BLaER1 treated with 17β-estradiol and CSF1 and Interleukin-3, amounts not matched to agents 10 nM and 100 nM (cell line): ENCODE data around the gene NEIL3.

Experiments
- H3K27ac ChIP-seq, 11 experiments: shearing (Covaris generic); formaldehyde crosslinking; 2 replicates each; pipeline ENCODE4 v1.8.1; 2022
- H3K27me3 ChIP-seq, 11 experiments: shearing (Covaris generic); formaldehyde crosslinking; 2 replicates each; pipeline ENCODE4 v1.8.1; 2022
- H3K36me3 ChIP-seq, 11 experiments: shearing (Covaris generic); formaldehyde crosslinking; 2 replicates each; pipeline ENCODE4 v1.8.1; 2022
- H3K4me1 ChIP-seq, 10 experiments: shearing (Covaris generic); formaldehyde crosslinking; 2 replicates each; pipeline ENCODE4 v1.8.1; 2022
- H3K4me2 ChIP-seq, 11 experiments: shearing (Covaris generic); formaldehyde crosslinking; 2 replicates each; pipeline ENCODE4 v1.8.1; 2022
- H3K4me3 ChIP-seq, 10 experiments: shearing (Covaris generic); formaldehyde crosslinking; 2 replicates each; pipeline ENCODE4 v1.8.1; 2022
- H3K9ac ChIP-seq, 11 experiments: shearing (Covaris generic); formaldehyde crosslinking; 2 replicates each; pipeline ENCODE4 v1.8.1; 2022
- H3K9me3 ChIP-seq, 11 experiments: shearing (Covaris generic); formaldehyde crosslinking; replicated peaks in 1 of 11; 2 replicates each; pipeline ENCODE4 v1.8.1; 2022
- H4K20me1 ChIP-seq, 11 experiments: shearing (Covaris generic); formaldehyde crosslinking; 2 replicates each; pipeline ENCODE4 v1.8.1; 2022
- Cebpa-rat ChIP-seq, 11 experiments: shearing (Covaris generic); IDR thresholded peaks; 2 replicates each; pipeline ENCODE4 v1.8.1; 2022

Gene NEIL3

GRCh38 chr4:177315767-177316464, 6.2 kb downstream of the NEIL3 start:
- no peak overlapping the region for H3K27ac ChIP-seq
- no peak for TF ChIP-seq Cebpa-rat (IDR thresholded peaks at IDR 0.05)
- H3K4me1 ChIP-seq: peaks cover 0 to 7% (median under 1%) of the 10 kb centered on the region in 10 experiments; a peak in 7 of 20 replicates
- H3K4me3 ChIP-seq: no peak overlapping the region
- no peak overlapping the region for H3K9ac ChIP-seq
- H3K4me2 ChIP-seq: no peak overlapping the region
- peaks cover 0 to 16% (median 0%) of the 10 kb centered on the region in 11 experiments; a peak in 4 of 22 replicates for H3K36me3 ChIP-seq
- H3K27me3 ChIP-seq: no peaks in the 10 kb centered on the region
- peaks cover 0 to 6% (median 0%) of the 10 kb centered on the region in 11 experiments; a peak in 2 of 22 replicates for H3K9me3 ChIP-seq
- no peaks in the 10 kb centered on the region for H4K20me1 ChIP-seq

DNA sequence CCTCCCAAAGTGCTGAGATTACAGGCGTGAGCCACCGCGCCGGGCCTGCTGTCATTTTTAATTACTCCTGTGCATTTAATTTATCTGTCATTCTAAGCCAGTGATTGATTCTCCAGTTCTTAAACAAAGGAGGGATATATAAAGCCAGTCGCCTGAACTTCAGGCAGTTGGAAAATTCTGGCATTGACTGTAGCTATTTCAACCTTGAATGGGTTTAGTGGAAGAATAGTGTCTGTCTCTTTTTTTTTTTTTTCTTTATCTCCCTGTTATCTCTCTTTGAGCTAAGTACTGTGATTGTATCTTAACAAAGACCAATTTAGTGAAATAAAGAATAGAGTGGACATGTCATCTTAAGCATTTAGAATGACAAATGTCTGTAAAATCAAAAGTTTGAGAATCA, 11.0 kb downstream of the NEIL3 start:
- no peaks in the 10 kb centered on the region for H3K9me3 ChIP-seq
- H3K4me1 ChIP-seq: no peaks in the 10 kb centered on the region
- peaks cover 0 to 37% (median 29%) of the 10 kb centered on the region in 11 experiments; a peak in 17 of 22 replicates for H3K36me3 ChIP-seq
- no peak overlapping the region for H3K9ac ChIP-seq
- H3K27ac ChIP-seq: no peak overlapping the region
- H4K20me1 ChIP-seq: no peaks in the 10 kb centered on the region
- no peak overlapping the region for H3K4me3 ChIP-seq
- no peaks in the 10 kb centered on the region for H3K27me3 ChIP-seq
- TF ChIP-seq Cebpa-rat (IDR thresholded peaks at IDR 0.05): no peak
- no peak overlapping the region for H3K4me2 ChIP-seq

GRCh38 chr4:177321647-177322046, 12.0 kb downstream of the NEIL3 start:
- Histone ChIP-seq H3K4me2 (no peak overlapping the region), H3K4me1 (no peaks in the 10 kb centered on the region), H3K9me3 (peaks cover 0 to under 1% (median 0%) of the 10 kb centered on the region in 11 experiments; a peak in 2 of 22 replicates), H3K27ac (no peak overlapping the region), H4K20me1 (no peaks in the 10 kb centered on the region), H3K27me3 (no peaks in the 10 kb centered on the region), H3K36me3 (peaks cover 0 to 46% (median 32%) of the 10 kb centered on the region in 11 experiments; a peak in 17 of 22 replicates), H3K9ac (no peak overlapping the region), H3K4me3 (no peak overlapping the region)
- no peak for TF ChIP-seq Cebpa-rat (IDR thresholded peaks at IDR 0.05)

- Histone ChIP-seq H3K9ac (no peak overlapping the region), H3K4me3 (no peak overlapping the region), H4K20me1 (no peaks in the 10 kb centered on the region), H3K9me3 (peaks cover 0 to 7% (median 4%) of the 10 kb centered on the region in 11 experiments; a peak in 6 of 22 replicates), H3K27ac (no peak overlapping the region), H3K36me3 (peaks cover 0 to 51% (median 37%) of the 10 kb centered on the region in 11 experiments; a peak in 17 of 22 replicates), H3K27me3 (no peaks in the 10 kb centered on the region), H3K4me2 (no peak overlapping the region), H3K4me1 (no peaks in the 10 kb centered on the region)
- TF ChIP-seq Cebpa-rat (IDR thresholded peaks at IDR 0.05): no peak
Observed at GRCh38 chr4:177322266-177322665, 12.6 kb downstream of the NEIL3 start.

GRCh38 chr4:177322881-177323280, 13.2 kb downstream of the NEIL3 start:
- Histone ChIP-seq H3K9ac (no peak overlapping the region), H3K27ac (no peak overlapping the region), H3K4me3 (no peak overlapping the region), H3K4me2 (no peak overlapping the region), H3K36me3 (peaks cover 0 to 58% (median 39%) of the 10 kb centered on the region in 11 experiments; a peak in 17 of 22 replicates), H3K4me1 (no peaks in the 10 kb centered on the region), H3K27me3 (no peaks in the 10 kb centered on the region), H3K9me3 (peaks cover 0 to 11% (median 4%) of the 10 kb centered on the region in 11 experiments; a peak in 7 of 22 replicates), H4K20me1 (no peaks in the 10 kb centered on the region)
- TF ChIP-seq Cebpa-rat (IDR thresholded peaks at IDR 0.05): no peak

DNA sequence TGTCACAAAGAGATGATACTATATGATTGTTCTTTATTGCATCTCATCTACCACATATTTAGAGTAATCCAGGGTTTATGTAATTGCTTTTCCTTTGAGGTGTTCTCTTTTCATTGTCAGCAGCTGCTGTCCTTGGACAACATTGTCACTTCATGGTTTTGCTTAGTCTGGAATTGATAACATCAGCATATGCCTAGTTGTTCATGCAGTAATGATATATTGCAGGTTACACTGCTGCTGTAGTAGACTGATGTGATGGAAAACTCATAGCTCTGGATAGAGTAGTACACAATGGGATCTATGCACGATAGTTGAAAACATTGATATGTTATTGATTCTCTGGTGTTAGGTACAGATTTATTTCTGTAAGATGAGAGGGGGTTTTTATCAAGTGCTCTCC, 13.7 kb downstream of the NEIL3 start:
- Histone ChIP-seq H3K4me2 (no peak overlapping the region), H4K20me1 (no peaks in the 10 kb centered on the region), H3K36me3 (peaks cover 0 to 63% (median 44%) of the 10 kb centered on the region in 11 experiments; a peak in 17 of 22 replicates), H3K9me3 (peaks cover 0 to 16% (median 4%) of the 10 kb centered on the region in 11 experiments; a peak in 8 of 22 replicates), H3K4me1 (no peaks in the 10 kb centered on the region), H3K4me3 (no peak overlapping the region), H3K27ac (no peak overlapping the region), H3K9ac (no peak overlapping the region), H3K27me3 (no peaks in the 10 kb centered on the region)
- no peak for TF ChIP-seq Cebpa-rat (IDR thresholded peaks at IDR 0.05)

DNA sequence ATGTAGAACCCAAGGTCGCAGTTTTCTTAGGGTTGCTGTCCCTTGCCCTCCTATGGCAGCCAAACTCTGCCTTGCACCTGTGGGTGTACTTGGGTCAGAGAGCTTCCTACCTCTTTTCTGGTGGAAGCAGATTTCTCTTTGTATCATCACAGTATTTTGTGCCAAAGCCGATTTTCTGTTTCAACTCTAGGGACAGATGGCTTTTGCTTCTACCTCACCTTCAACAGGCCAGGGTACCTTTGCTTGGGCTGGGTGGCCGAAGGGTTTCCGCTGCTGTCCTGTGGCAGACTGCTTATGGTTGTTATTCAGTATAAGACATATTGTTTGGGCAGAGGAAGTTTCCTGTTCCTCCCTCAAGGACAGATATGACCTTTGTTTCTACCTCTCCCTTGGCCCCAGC, 22.4 kb downstream of the NEIL3 start:
- H3K4me2 ChIP-seq: no peak overlapping the region
- H3K36me3 ChIP-seq: peaks cover 4 to 70% (median 44%) of the 10 kb centered on the region in 11 experiments; a peak in 18 of 22 replicates
- no peak overlapping the region for H3K27ac ChIP-seq
- H4K20me1 ChIP-seq: no peaks in the 10 kb centered on the region
- no peaks in the 10 kb centered on the region for H3K27me3 ChIP-seq
- no peaks in the 10 kb centered on the region for H3K4me1 ChIP-seq
- no peak overlapping the region for H3K9ac ChIP-seq
- no peak overlapping the region for H3K4me3 ChIP-seq
- TF ChIP-seq Cebpa-rat (IDR thresholded peaks at IDR 0.05): no peak
- H3K9me3 ChIP-seq: peaks cover 18 to 46% (median 31%) of the 10 kb centered on the region in 11 experiments

DNA sequence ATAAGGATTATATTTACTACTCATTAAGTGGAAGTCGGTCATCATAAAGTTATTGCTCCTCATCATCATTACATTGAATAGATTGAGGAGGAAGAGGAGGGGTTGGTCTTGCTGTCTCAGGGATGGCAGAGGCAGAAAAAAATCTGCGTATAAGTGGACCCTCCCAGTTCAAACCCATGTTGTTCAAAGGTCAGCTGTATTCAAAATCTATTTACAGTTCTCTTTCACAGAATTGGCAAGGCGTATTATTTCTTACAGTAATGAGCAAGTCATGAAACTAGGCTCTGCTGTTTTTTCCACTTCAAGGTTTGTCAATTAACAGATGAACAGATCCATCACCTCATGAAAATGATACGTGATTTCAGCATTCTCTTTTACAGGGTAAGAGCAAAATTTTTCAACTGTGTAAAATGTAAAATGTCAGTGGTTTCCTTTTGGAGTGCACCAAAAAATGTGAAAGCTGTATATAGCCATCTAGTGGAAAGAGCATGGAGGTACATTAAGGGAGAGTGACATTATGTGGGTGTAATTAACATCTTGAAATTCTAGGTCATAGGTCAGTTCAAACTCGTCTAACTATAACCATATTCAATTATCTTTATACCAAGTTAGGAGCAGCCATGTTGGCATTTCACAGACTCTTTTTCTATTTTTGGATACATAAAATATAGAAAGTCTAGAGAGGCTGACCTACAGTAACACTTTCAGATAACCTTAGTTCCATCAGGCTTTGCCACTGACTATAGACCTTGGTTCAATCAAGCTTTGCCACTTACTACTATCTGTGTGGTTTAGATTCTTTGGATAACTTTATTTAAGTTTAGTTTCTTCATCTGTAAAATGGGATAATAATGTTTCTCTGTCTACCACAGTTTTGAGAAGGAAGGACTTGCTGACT, 30.1 kb downstream of the NEIL3 start:
- no peaks in the 10 kb centered on the region for H3K27me3 ChIP-seq
- peaks cover 0 to 60% (median 33%) of the 10 kb centered on the region in 11 experiments; a peak in 15 of 22 replicates for H3K36me3 ChIP-seq
- no peak for TF ChIP-seq Cebpa-rat (IDR thresholded peaks at IDR 0.05)
- H3K4me1 ChIP-seq: no peaks in the 10 kb centered on the region
- no peak overlapping the region for H3K4me3 ChIP-seq
- H3K9me3 ChIP-seq: no peaks in the 10 kb centered on the region
- H3K4me2 ChIP-seq: no peak overlapping the region
- no peak overlapping the region for H3K27ac ChIP-seq
- H3K9ac ChIP-seq: no peak overlapping the region
- H4K20me1 ChIP-seq: no peaks in the 10 kb centered on the region

DNA sequence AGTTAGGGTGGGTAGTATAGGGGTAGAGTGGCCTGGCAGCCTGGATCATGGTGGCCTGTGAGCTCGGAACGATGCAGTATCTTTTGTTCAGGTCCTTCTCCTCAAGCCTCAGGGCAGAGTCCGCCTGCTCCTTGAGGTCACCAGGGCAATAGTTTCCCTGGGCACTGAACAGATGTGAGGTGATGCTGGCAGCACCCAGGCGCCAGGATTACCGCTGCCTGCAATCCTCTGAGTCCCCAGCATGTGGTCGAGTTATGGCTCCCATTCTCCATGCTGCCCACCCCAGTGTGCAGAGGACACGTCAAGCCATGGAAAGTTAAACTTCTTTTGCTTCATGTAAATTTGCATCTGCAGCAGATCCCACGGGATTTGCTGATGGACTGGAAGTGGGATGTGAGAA, 38.7 kb downstream of the NEIL3 start:
- H3K9ac ChIP-seq: no peak overlapping the region
- no peaks in the 10 kb centered on the region for H3K27me3 ChIP-seq
- no peak overlapping the region for H3K4me2 ChIP-seq
- no peaks in the 10 kb centered on the region for H3K4me1 ChIP-seq
- H3K36me3 ChIP-seq: peaks cover 0 to 73% (median 53%) of the 10 kb centered on the region in 11 experiments; a peak in 18 of 22 replicates
- no peak overlapping the region for H3K27ac ChIP-seq
- no peak for TF ChIP-seq Cebpa-rat (IDR thresholded peaks at IDR 0.05)
- no peaks in the 10 kb centered on the region for H4K20me1 ChIP-seq
- no peak overlapping the region for H3K4me3 ChIP-seq
- H3K9me3 ChIP-seq: peaks cover 0 to 6% (median 0%) of the 10 kb centered on the region in 11 experiments; a peak in 1 of 22 replicates
